Upper lobe of left lung (tissue), 6 donors: ENCODE measurements around the gene ABCA13. TPM values are rescaled to one million over a fixed set of nuclear protein-coding genes. Genes with fewer than 3 reads are reported as not detected.

Source experiments
- ATAC-seq, 2 donors: fragments of 200-7000 bp; cut with Tn5 transposase; one replicate each; pipeline ENCODE4 v1.9.1; 2022; ENCODE audit warnings: mild to moderate bottlenecking in 2 of 2, moderate library complexity in 2 of 2; ENCODE audit not compliant: low FRiP score in 2 of 2
- DNase-seq, 2 donors: peaks; one replicate each; pipeline ENCODE4 v3.0.0-alpha.2; 2019 to 2020
- H3K27ac ChIP-seq, 4 donors: fragments of 200-600 bp; sonication (generic); one replicate each; pipeline ENCODE4 v1.5.1; 2016 to 2019
- H3K27me3 ChIP-seq, 4 donors: fragments of 200-600 bp; sonication (generic); one replicate each; pipeline ENCODE4 v1.5.1; 2017 to 2019
- H3K36me3 ChIP-seq, 4 donors: fragments of 200-600 bp; sonication (generic); one replicate each; pipeline ENCODE4 v1.5.1; 2016 to 2019
- H3K4me1 ChIP-seq, 4 donors: fragments of 200-600 bp; sonication (generic); one replicate each; pipeline ENCODE4 v1.5.1; 2018 to 2019
- H3K4me3 ChIP-seq, 4 donors: fragments of 200-600 bp; sonication (generic); one replicate each; pipeline ENCODE4 v1.5.1; 2017 to 2019; ENCODE audit warnings: mild to moderate bottlenecking in 2 of 4, moderate library complexity in 1 of 4
- H3K9me3 ChIP-seq, 4 donors: fragments of 200-600 bp; sonication (generic); one replicate each; pipeline ENCODE4 v1.5.1; 2018 to 2019
- CTCF ChIP-seq, 6 experiments: fragments of 450-650 bp in 4 of 6; fragments of 200-600 bp in 2 of 6; sonication (generic) in 2 of 6; IDR thresholded peaks; one replicate each; pipeline ENCODE4 v1.5.1; 2016 to 2019; ENCODE audit warnings: antibody characterized with exemption in 6 of 6
- EP300 ChIP-seq, 4 donors: sonication (generic); formaldehyde crosslinking; IDR thresholded peaks; one replicate each; pipeline ENCODE4 v1.5.1; 2017; ENCODE audit warnings: antibody characterized with exemption in 4 of 4, control low read depth in 2 of 4
- POLR2A ChIP-seq, 4 donors: fragments of 450-650 bp; IDR thresholded peaks; one replicate each; pipeline ENCODE4 v1.5.1; 2016 to 2017; ENCODE audit warnings: antibody characterized with exemption in 4 of 4, mild to moderate bottlenecking in 2 of 4
- POLR2AphosphoS5 ChIP-seq, 2 donors: sonication (generic); formaldehyde crosslinking; IDR thresholded peaks; one replicate each; pipeline ENCODE4 v1.5.1; 2017; ENCODE audit warnings: antibody characterized with exemption in 2 of 2
- WGBS, 2 donors: methylation state at CpG; one replicate each; pipeline ENCODE4 v1.1.5; 2017 to 2018; 5-methylcytosine and 5-hydroxymethylcytosine counted together
- total RNA-seq, 6 donors: library from RNA; depleted of rRNA in 4 of 6; stranded (reverse); fragments of >200 nt in 4 of 6; gene quantifications; one replicate each; pipeline versions ENCODE4 v1.1.0 to v1.2.1, GENCODE V29; 2016 to 2021
- donor health status: DM: no; HTN: no; CAD: no; lungs with moderate emphysema.
- donor health status: DM: no; HTN: yes; CAD: no; lungs with severe emphysema.

The ABCA13 gene
- total RNA-seq, 6 donors from 2014 or later, result 0.49 to 27.7 (median 7.1) TPM

- no peak overlapping the region for H3K27ac ChIP-seq
- no peak for TF ChIP-seq POLR2A (IDR thresholded peaks at IDR 0.05)
- no peak for TF ChIP-seq CTCF (IDR thresholded peaks at IDR 0.05)
- TF ChIP-seq EP300 (IDR thresholded peaks at IDR 0.05), result no peak
- no peak for TF ChIP-seq POLR2AphosphoS5 (IDR thresholded peaks at IDR 0.05)
- H3K36me3 ChIP-seq, result no peaks in the 10 kb centered on the region
- H3K27me3 ChIP-seq, result no peaks in the 10 kb centered on the region
- no peak for ATAC-seq
- no peaks in the 10 kb centered on the region for H3K4me1 ChIP-seq
- WGBS, 2 donors, result 78 to 81% methylated on average over 8 of the region's 8 CpGs
- no peaks in the 10 kb centered on the region for H3K9me3 ChIP-seq
- no peak overlapping the region for H3K4me3 ChIP-seq
- DNase-seq, result no peak
These were observed 270.7 kb downstream of the ABCA13 start for GRCh38 chr7:48441848-48442492.

- no peak for ATAC-seq
- H3K27ac ChIP-seq, result no peak overlapping the region
- no peak overlapping the region for H3K4me3 ChIP-seq
- TF ChIP-seq EP300 (IDR thresholded peaks at IDR 0.05) (no peak), CTCF (IDR thresholded peaks at IDR 0.05) (no peak), POLR2AphosphoS5 (IDR thresholded peaks at IDR 0.05) (no peak), POLR2A (IDR thresholded peaks at IDR 0.05) (no peak)
- H3K9me3 ChIP-seq, result no peaks in the 10 kb centered on the region
- 80 to 84% methylated on average over 5 of the region's 5 CpGs for WGBS, 2 donors
- H3K27me3 ChIP-seq, result no peaks in the 10 kb centered on the region
- no peaks in the 10 kb centered on the region for H3K4me1 ChIP-seq
- no peak for DNase-seq
- H3K36me3 ChIP-seq, result no peaks in the 10 kb centered on the region
These were observed 271.8 kb downstream of the ABCA13 start for GRCh38 chr7:48443051-48443450.

GRCh38 chr7:48446721-48447120, 275.5 kb downstream of the ABCA13 start:
- Histone ChIP-seq H3K4me3 (no peak overlapping the region), H3K36me3 (no peaks in the 10 kb centered on the region), H3K27ac (no peak overlapping the region), H3K9me3 (no peaks in the 10 kb centered on the region), H3K4me1 (no peaks in the 10 kb centered on the region), H3K27me3 (no peaks in the 10 kb centered on the region)
- no peak for DNase-seq
- no peak for ATAC-seq
- TF ChIP-seq CTCF (IDR thresholded peaks at IDR 0.05), result no peak
- no peak for TF ChIP-seq POLR2AphosphoS5 (IDR thresholded peaks at IDR 0.05)
- TF ChIP-seq POLR2A (IDR thresholded peaks at IDR 0.05), result no peak
- TF ChIP-seq EP300 (IDR thresholded peaks at IDR 0.05), result no peak

- Histone ChIP-seq H3K9me3 (no peaks in the 10 kb centered on the region), H3K4me3 (no peak overlapping the region), H3K4me1 (no peaks in the 10 kb centered on the region), H3K27ac (no peak overlapping the region), H3K36me3 (no peaks in the 10 kb centered on the region), H3K27me3 (no peaks in the 10 kb centered on the region)
- DNase-seq (no peak), ATAC-seq (no peak)
- TF ChIP-seq POLR2A (IDR thresholded peaks at IDR 0.05), result no peak
- no peak for TF ChIP-seq POLR2AphosphoS5 (IDR thresholded peaks at IDR 0.05)
- TF ChIP-seq EP300 (IDR thresholded peaks at IDR 0.05), result no peak
- no peak for TF ChIP-seq CTCF (IDR thresholded peaks at IDR 0.05)
- 88 to 90% methylated on average over 1 of the region's 1 CpG for WGBS, 2 donors
These were observed 281.0 kb downstream of the ABCA13 start for GRCh38 chr7:48452218-48452617.

GRCh38 chr7:48454750-48455192, 283.5 kb downstream of the ABCA13 start:
- H3K27ac ChIP-seq, result no peak overlapping the region
- TF ChIP-seq EP300 (IDR thresholded peaks at IDR 0.05) (no peak), POLR2A (IDR thresholded peaks at IDR 0.05) (no peak), CTCF (IDR thresholded peaks at IDR 0.05) (no peak), POLR2AphosphoS5 (IDR thresholded peaks at IDR 0.05) (no peak)
- no peaks in the 10 kb centered on the region for H3K27me3 ChIP-seq
- no peak overlapping the region for H3K4me3 ChIP-seq
- WGBS, 2 donors, result 95% methylated on average over 28 to 36 of the region's 38 CpGs
- H3K36me3 ChIP-seq, result no peaks in the 10 kb centered on the region
- no peaks in the 10 kb centered on the region for H3K9me3 ChIP-seq
- ATAC-seq, result no peak
- H3K4me1 ChIP-seq, result no peaks in the 10 kb centered on the region
- peak in 1 of 2 donors; percentile 70 for DNase-seq
